Measurements from ENCODE around the gene ZMYM4.

The ZMYM4 gene

GRCh38 chr1:35430762-35431161 is 162.3 kb downstream of the ZMYM4 start:
- no peak for TF ChIP-seq YY1 (IDR thresholded peaks at IDR 0.05; ENCODE audit: insufficient read depth, insufficient read length)
- H3K36me3 ChIP-seq (ENCODE audit: insufficient read depth, insufficient read length, low read length), result peaks cover 48% of the 10 kb centered on the region
- H3K4me1 ChIP-seq (ENCODE audit: insufficient read depth, insufficient read length), result peaks cover 7% of the 10 kb centered on the region
- H3K9me3 ChIP-seq (ENCODE audit: insufficient read depth, low read length), result no peaks in the 10 kb centered on the region
- no peaks in the 10 kb centered on the region for H3K27me3 ChIP-seq (ENCODE audit: insufficient read depth, insufficient read length)
- no peak for DNase-seq (ENCODE audit: low read depth, low spot score)
- no peak overlapping the region for H3K4me3 ChIP-seq (ENCODE audit: insufficient read length, low read depth)
- no peak overlapping the region for H3K9ac ChIP-seq (ENCODE audit: insufficient read length, low read depth)

GRCh38 chr1:35431173-35431599 is 162.7 kb downstream of the ZMYM4 start:
- no peaks in the 10 kb centered on the region for H3K9me3 ChIP-seq (ENCODE audit: insufficient read depth, low read length)
- no peak overlapping the region for H3K4me3 ChIP-seq (ENCODE audit: insufficient read length, low read depth)
- H3K4me1 ChIP-seq (ENCODE audit: insufficient read depth, insufficient read length), result peaks cover 7% of the 10 kb centered on the region
- no peak overlapping the region for H3K9ac ChIP-seq (ENCODE audit: insufficient read length, low read depth)
- no peaks in the 10 kb centered on the region for H3K27me3 ChIP-seq (ENCODE audit: insufficient read depth, insufficient read length)
- H3K36me3 ChIP-seq (ENCODE audit: insufficient read depth, insufficient read length, low read length), result peaks cover 52% of the 10 kb centered on the region
- DNase-seq (ENCODE audit: low read depth, low spot score), result no peak
- TF ChIP-seq YY1 (IDR thresholded peaks at IDR 0.05; ENCODE audit: insufficient read depth, insufficient read length), result no peak
- no peak for TF ChIP-seq SUZ12 (IDR thresholded peaks at IDR 0.05; ENCODE audit: extremely low read depth, insufficient read depth, insufficient read length)
- TF ChIP-seq ZNF274 (IDR thresholded peaks at IDR 0.05; ENCODE audit: low read depth, low read length), result no peak

GRCh38 chr1:35432231-35432630 is 163.7 kb downstream of the ZMYM4 start:
- Histone ChIP-seq H3K27me3 (ENCODE audit: insufficient read depth, insufficient read length) (no peaks in the 10 kb centered on the region), H3K36me3 (ENCODE audit: insufficient read depth, insufficient read length, low read length) (peaks cover 59% of the 10 kb centered on the region), H3K9ac (ENCODE audit: insufficient read length, low read depth) (no peak overlapping the region), H3K4me1 (ENCODE audit: insufficient read depth, insufficient read length) (peaks cover 7% of the 10 kb centered on the region), H3K4me3 (ENCODE audit: insufficient read length, low read depth) (no peak overlapping the region), H3K9me3 (ENCODE audit: insufficient read depth, low read length) (no peaks in the 10 kb centered on the region)
- no peak for DNase-seq (ENCODE audit: low read depth, low spot score)
- TF ChIP-seq SUZ12 (IDR thresholded peaks at IDR 0.05; ENCODE audit: extremely low read depth, insufficient read depth, insufficient read length), result no peak
- TF ChIP-seq ZNF274 (IDR thresholded peaks at IDR 0.05; ENCODE audit: low read depth, low read length), result no peak
- no peak for TF ChIP-seq YY1 (IDR thresholded peaks at IDR 0.05; ENCODE audit: insufficient read depth, insufficient read length)

GRCh38 chr1:35433714-35434113 is 165.2 kb downstream of the ZMYM4 start:
- Histone ChIP-seq H3K36me3 (ENCODE audit: insufficient read depth, insufficient read length, low read length) (peaks cover 72% of the 10 kb centered on the region), H3K4me3 (ENCODE audit: insufficient read length, low read depth) (no peak overlapping the region), H3K9ac (ENCODE audit: insufficient read length, low read depth) (no peak overlapping the region), H3K27me3 (ENCODE audit: insufficient read depth, insufficient read length) (no peaks in the 10 kb centered on the region), H3K4me1 (ENCODE audit: insufficient read depth, insufficient read length) (peaks cover 7% of the 10 kb centered on the region), H3K9me3 (ENCODE audit: insufficient read depth, low read length) (no peaks in the 10 kb centered on the region)
- TF ChIP-seq YY1 (IDR thresholded peaks at IDR 0.05; ENCODE audit: insufficient read depth, insufficient read length), result no peak
- no peak for TF ChIP-seq ZNF274 (IDR thresholded peaks at IDR 0.05; ENCODE audit: low read depth, low read length)
- no peak for TF ChIP-seq SUZ12 (IDR thresholded peaks at IDR 0.05; ENCODE audit: extremely low read depth, insufficient read depth, insufficient read length)
- DNase-seq (ENCODE audit: low read depth, low spot score), result no peak

GRCh38 chr1:35434703-35435102 is 166.2 kb downstream of the ZMYM4 start:
- peaks cover 82% of the 10 kb centered on the region for H3K36me3 ChIP-seq (ENCODE audit: insufficient read depth, insufficient read length, low read length)
- H3K9ac ChIP-seq (ENCODE audit: insufficient read length, low read depth), result no peak overlapping the region
- H3K9me3 ChIP-seq (ENCODE audit: insufficient read depth, low read length), result no peaks in the 10 kb centered on the region
- H3K27me3 ChIP-seq (ENCODE audit: insufficient read depth, insufficient read length), result no peaks in the 10 kb centered on the region
- peaks cover 7% of the 10 kb centered on the region for H3K4me1 ChIP-seq (ENCODE audit: insufficient read depth, insufficient read length)
- H3K4me3 ChIP-seq (ENCODE audit: insufficient read length, low read depth), result no peak overlapping the region
- TF ChIP-seq YY1 (IDR thresholded peaks at IDR 0.05; ENCODE audit: insufficient read depth, insufficient read length) (no peak), SUZ12 (IDR thresholded peaks at IDR 0.05; ENCODE audit: extremely low read depth, insufficient read depth, insufficient read length) (no peak), ZNF274 (IDR thresholded peaks at IDR 0.05; ENCODE audit: low read depth, low read length) (no peak)
- no peak for DNase-seq (ENCODE audit: low read depth, low spot score)

- no peak for DNase-seq (ENCODE audit: low read depth, low spot score)
- Histone ChIP-seq H3K4me3 (ENCODE audit: insufficient read length, low read depth) (no peak overlapping the region), H3K9me3 (ENCODE audit: insufficient read depth, low read length) (no peaks in the 10 kb centered on the region), H3K36me3 (ENCODE audit: insufficient read depth, insufficient read length, low read length) (peaks cover 92% of the 10 kb centered on the region), H3K9ac (ENCODE audit: insufficient read length, low read depth) (no peak overlapping the region), H3K27me3 (ENCODE audit: insufficient read depth, insufficient read length) (no peaks in the 10 kb centered on the region), H3K4me1 (ENCODE audit: insufficient read depth, insufficient read length) (peaks cover 7% of the 10 kb centered on the region)
- TF ChIP-seq ZNF274 (IDR thresholded peaks at IDR 0.05; ENCODE audit: low read depth, low read length), result no peak
- TF ChIP-seq SUZ12 (IDR thresholded peaks at IDR 0.05; ENCODE audit: extremely low read depth, insufficient read depth, insufficient read length), result no peak
- TF ChIP-seq YY1 (IDR thresholded peaks at IDR 0.05; ENCODE audit: insufficient read depth, insufficient read length), result no peak
Measured at GRCh38 chr1:35436078-35436477, 167.6 kb downstream of the ZMYM4 start.

GRCh38 chr1:35437200-35437599 is 168.7 kb downstream of the ZMYM4 start:
- no peak overlapping the region for H3K4me3 ChIP-seq (ENCODE audit: insufficient read length, low read depth)
- TF ChIP-seq ZNF274 (IDR thresholded peaks at IDR 0.05; ENCODE audit: low read depth, low read length) (no peak), YY1 (IDR thresholded peaks at IDR 0.05; ENCODE audit: insufficient read depth, insufficient read length) (no peak), SUZ12 (IDR thresholded peaks at IDR 0.05; ENCODE audit: extremely low read depth, insufficient read depth, insufficient read length) (no peak)
- no peaks in the 10 kb centered on the region for H3K9me3 ChIP-seq (ENCODE audit: insufficient read depth, low read length)
- no peak for DNase-seq (ENCODE audit: low read depth, low spot score)
- H3K27me3 ChIP-seq (ENCODE audit: insufficient read depth, insufficient read length), result no peaks in the 10 kb centered on the region
- peaks cover 95% of the 10 kb centered on the region for H3K36me3 ChIP-seq (ENCODE audit: insufficient read depth, insufficient read length, low read length)
- peaks cover 7% of the 10 kb centered on the region for H3K4me1 ChIP-seq (ENCODE audit: insufficient read depth, insufficient read length)
- no peak overlapping the region for H3K9ac ChIP-seq (ENCODE audit: insufficient read length, low read depth)

- no peaks in the 10 kb centered on the region for H3K9me3 ChIP-seq (ENCODE audit: insufficient read depth, low read length)
- H3K27me3 ChIP-seq (ENCODE audit: insufficient read depth, insufficient read length), result no peaks in the 10 kb centered on the region
- H3K36me3 ChIP-seq (ENCODE audit: insufficient read depth, insufficient read length, low read length), result peaks cover 94% of the 10 kb centered on the region
- H3K9ac ChIP-seq (ENCODE audit: insufficient read length, low read depth), result no peak overlapping the region
- no peak for DNase-seq (ENCODE audit: low read depth, low spot score)
- H3K4me1 ChIP-seq (ENCODE audit: insufficient read depth, insufficient read length), result peaks cover 3% of the 10 kb centered on the region
- TF ChIP-seq SUZ12 (IDR thresholded peaks at IDR 0.05; ENCODE audit: extremely low read depth, insufficient read depth, insufficient read length) (no peak), YY1 (IDR thresholded peaks at IDR 0.05; ENCODE audit: insufficient read depth, insufficient read length) (no peak), ZNF274 (IDR thresholded peaks at IDR 0.05; ENCODE audit: low read depth, low read length) (no peak)
- no peak overlapping the region for H3K4me3 ChIP-seq (ENCODE audit: insufficient read length, low read depth)
Measured at GRCh38 chr1:35439626-35440025, 171.1 kb downstream of the ZMYM4 start.
